Neural cell (in vitro differentiated cells): ENCODE results near the gene PRMT6.

Experiments
- EP300 ChIP-seq: fragments of 450-650 bp; conservative IDR thresholded peaks from 2 replicates; pipeline ENCODE4 v1.6.1; 2014; ENCODE audit warnings: antibody characterized with exemption, mild to moderate bottlenecking, moderate library complexity; ENCODE audit not compliant: poor library complexity, severe bottlenecking
- EZH2 ChIP-seq: fragments of 200-600, 300-800 bp; shearing (Covaris generic), sonication (generic); IDR thresholded peaks from 2 replicates; pipeline ENCODE4 v1.6.1; 2014; ENCODE audit warnings: antibody characterized with exemption, low read length, borderline replicate concordance, mild to moderate bottlenecking; ENCODE audit not compliant: insufficient read depth, poor library complexity, severe bottlenecking
- MXI1 ChIP-seq: fragments of 450-650 bp; conservative IDR thresholded peaks from 2 replicates; pipeline ENCODE4 v1.6.1; 2014; ENCODE audit warnings: antibody characterized with exemption, mild to moderate bottlenecking; ENCODE audit not compliant: poor library complexity, severe bottlenecking
- POLR2AphosphoS5 ChIP-seq: IDR thresholded peaks from 2 replicates; pipeline ENCODE4 v1.6.1; 2012
- RAD21 ChIP-seq: fragments of 450-650 bp; conservative IDR thresholded peaks from 2 replicates; pipeline ENCODE4 v1.6.1; 2014; ENCODE audit warnings: antibody characterized with exemption, mild to moderate bottlenecking, moderate library complexity
- SMC3 ChIP-seq: fragments of 450-650 bp; conservative IDR thresholded peaks from 2 replicates; pipeline ENCODE4 v1.6.1; 2014; ENCODE audit warnings: antibody characterized with exemption, mild to moderate bottlenecking, moderate library complexity; ENCODE audit not compliant: poor library complexity
- TAF1 ChIP-seq: IDR thresholded peaks from 2 replicates; pipeline ENCODE4 v1.6.1; 2012; ENCODE audit warnings: low read depth
- TF ChIP-seq, protein P1 (sequence below): fragments of 450-650 bp; IDR thresholded peaks from 2 replicates; pipeline ENCODE4 v1.5.1; 2014; ENCODE audit warnings: antibody characterized with exemption, mild to moderate bottlenecking, moderate library complexity; ENCODE audit not compliant: poor library complexity, severe bottlenecking
- TF ChIP-seq, protein P2 (sequence below): IDR thresholded peaks from 2 replicates; pipeline ENCODE4 v1.6.1; 2012; ENCODE audit warnings: borderline replicate concordance

DNA sequence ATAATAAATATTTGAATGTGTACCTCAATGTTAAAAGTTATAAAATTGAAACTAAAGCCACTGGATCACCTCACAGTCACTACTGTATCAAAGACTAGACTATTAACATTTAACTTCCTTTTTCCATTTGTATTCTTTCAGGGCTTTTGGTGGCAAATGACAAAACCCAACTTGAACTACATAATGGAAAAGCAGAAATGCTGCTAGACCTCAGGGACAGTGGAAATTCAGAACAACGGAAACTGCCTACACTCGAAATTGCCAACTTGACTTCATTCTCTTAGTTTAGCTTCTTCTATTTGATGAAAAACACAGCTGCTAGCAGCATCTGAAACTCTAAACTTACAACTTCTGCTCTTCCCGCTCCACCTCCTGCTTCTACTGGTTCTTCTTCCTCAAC, 49.4 kb downstream of the PRMT6 start:
- TF ChIP-seq, protein P1, sequence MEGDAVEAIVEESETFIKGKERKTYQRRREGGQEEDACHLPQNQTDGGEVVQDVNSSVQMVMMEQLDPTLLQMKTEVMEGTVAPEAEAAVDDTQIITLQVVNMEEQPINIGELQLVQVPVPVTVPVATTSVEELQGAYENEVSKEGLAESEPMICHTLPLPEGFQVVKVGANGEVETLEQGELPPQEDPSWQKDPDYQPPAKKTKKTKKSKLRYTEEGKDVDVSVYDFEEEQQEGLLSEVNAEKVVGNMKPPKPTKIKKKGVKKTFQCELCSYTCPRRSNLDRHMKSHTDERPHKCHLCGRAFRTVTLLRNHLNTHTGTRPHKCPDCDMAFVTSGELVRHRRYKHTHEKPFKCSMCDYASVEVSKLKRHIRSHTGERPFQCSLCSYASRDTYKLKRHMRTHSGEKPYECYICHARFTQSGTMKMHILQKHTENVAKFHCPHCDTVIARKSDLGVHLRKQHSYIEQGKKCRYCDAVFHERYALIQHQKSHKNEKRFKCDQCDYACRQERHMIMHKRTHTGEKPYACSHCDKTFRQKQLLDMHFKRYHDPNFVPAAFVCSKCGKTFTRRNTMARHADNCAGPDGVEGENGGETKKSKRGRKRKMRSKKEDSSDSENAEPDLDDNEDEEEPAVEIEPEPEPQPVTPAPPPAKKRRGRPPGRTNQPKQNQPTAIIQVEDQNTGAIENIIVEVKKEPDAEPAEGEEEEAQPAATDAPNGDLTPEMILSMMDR = no peak
- TF ChIP-seq, protein P2, sequence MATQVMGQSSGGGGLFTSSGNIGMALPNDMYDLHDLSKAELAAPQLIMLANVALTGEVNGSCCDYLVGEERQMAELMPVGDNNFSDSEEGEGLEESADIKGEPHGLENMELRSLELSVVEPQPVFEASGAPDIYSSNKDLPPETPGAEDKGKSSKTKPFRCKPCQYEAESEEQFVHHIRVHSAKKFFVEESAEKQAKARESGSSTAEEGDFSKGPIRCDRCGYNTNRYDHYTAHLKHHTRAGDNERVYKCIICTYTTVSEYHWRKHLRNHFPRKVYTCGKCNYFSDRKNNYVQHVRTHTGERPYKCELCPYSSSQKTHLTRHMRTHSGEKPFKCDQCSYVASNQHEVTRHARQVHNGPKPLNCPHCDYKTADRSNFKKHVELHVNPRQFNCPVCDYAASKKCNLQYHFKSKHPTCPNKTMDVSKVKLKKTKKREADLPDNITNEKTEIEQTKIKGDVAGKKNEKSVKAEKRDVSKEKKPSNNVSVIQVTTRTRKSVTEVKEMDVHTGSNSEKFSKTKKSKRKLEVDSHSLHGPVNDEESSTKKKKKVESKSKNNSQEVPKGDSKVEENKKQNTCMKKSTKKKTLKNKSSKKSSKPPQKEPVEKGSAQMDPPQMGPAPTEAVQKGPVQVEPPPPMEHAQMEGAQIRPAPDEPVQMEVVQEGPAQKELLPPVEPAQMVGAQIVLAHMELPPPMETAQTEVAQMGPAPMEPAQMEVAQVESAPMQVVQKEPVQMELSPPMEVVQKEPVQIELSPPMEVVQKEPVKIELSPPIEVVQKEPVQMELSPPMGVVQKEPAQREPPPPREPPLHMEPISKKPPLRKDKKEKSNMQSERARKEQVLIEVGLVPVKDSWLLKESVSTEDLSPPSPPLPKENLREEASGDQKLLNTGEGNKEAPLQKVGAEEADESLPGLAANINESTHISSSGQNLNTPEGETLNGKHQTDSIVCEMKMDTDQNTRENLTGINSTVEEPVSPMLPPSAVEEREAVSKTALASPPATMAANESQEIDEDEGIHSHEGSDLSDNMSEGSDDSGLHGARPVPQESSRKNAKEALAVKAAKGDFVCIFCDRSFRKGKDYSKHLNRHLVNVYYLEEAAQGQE = no peak
- TF ChIP-seq RAD21 (no peak), TAF1 (no peak), EZH2 (no peak), MXI1 (no peak), POLR2AphosphoS5 (no peak), EP300 (no peak), SMC3 (no peak)
